Hepatocyte (in vitro differentiated cells): ENCODE measurements around the gene ZFP69B.

Experiments
- CTCF ChIP-seq: fragments of 200-600 bp; sonication (generic); IDR thresholded peaks from 2 replicates; pipeline ENCODE4 v1.5.1; 2016; ENCODE audit warnings: antibody characterized with exemption, mild to moderate bottlenecking; ENCODE audit not compliant: poor library complexity
- EZH2 ChIP-seq: fragments of 200-600 bp; sonication (generic); IDR thresholded peaks from 2 replicates; pipeline ENCODE4 v1.6.1; 2016; ENCODE audit warnings: antibody characterized with exemption, mild to moderate bottlenecking, borderline replicate concordance
- EZH2phosphoT487 ChIP-seq: fragments of 200-600 bp; sonication (generic); IDR thresholded peaks from one replicate; pipeline ENCODE4 v1.6.1; 2018; ENCODE audit warnings: antibody characterized with exemption, mild to moderate bottlenecking, low read depth, moderate library complexity; ENCODE audit not compliant: unreplicated experiment, severe bottlenecking

- TF ChIP-seq CTCF (no peak), EZH2 (no peak), EZH2phosphoT487 (no peak)
These were observed 36.6 kb upstream of the ZFP69B start for GRCh38 chr1:40413527-40414252.
